Kidney (tissue), 14 donors: ENCODE data around the gene CCDC15. TPM values are rescaled to one million over a fixed set of nuclear protein-coding genes. Genes with fewer than 3 reads are reported as not detected.

Experiments
- DNase-seq, 5 donors: peaks; one replicate each; pipeline ENCODE4 v3.0.0-alpha.2; 2013 to 2020
- FAIRE-seq: peaks from 2 replicates; lab custom pipeline; 2012; peaks lifted over from hg19 to GRCh38; lab: Jason Lieb, UNC
- H3K27ac ChIP-seq, 2 donors: one replicate each; pipeline ENCODE4 v1.7.0; 2013; ENCODE audit warnings: low read depth in 2 of 2, low read length in 2 of 2, inconsistent platforms in 1 of 2
- H3K27me3 ChIP-seq: one replicate; pipeline ENCODE4 v1.7.1; 2013; ENCODE audit warnings: low read length, inconsistent platforms; ENCODE audit not compliant: control insufficient read depth, insufficient read depth
- H3K36me3 ChIP-seq, 3 donors: one replicate each; pipeline versions ENCODE4 v1.7.0 to v1.7.1; 2013; ENCODE audit warnings: low read length in 3 of 3, control low read depth in 1 of 3, inconsistent platforms in 1 of 3; ENCODE audit not compliant: insufficient read depth in 3 of 3, control insufficient read depth in 2 of 3
- H3K4me1 ChIP-seq, 3 donors: one replicate each; pipeline versions ENCODE4 v1.7.0 to v1.7.1; 2013; ENCODE audit warnings: low read length in 3 of 3, inconsistent platforms in 1 of 3, low read depth in 1 of 3; ENCODE audit not compliant: control insufficient read depth in 2 of 3, insufficient read depth in 2 of 3
- H3K4me3 ChIP-seq, 3 donors: one replicate each; pipeline versions ENCODE4 v1.7.0 to v1.8.1; 2013; ENCODE audit warnings: low read length in 3 of 3, control low read depth in 1 of 3, inconsistent platforms in 1 of 3
- H3K9ac ChIP-seq, 3 donors: one replicate each; pipeline versions ENCODE4 v1.7.0 to v1.7.1; 2013; ENCODE audit warnings: low read length in 3 of 3, control low read depth in 1 of 3, inconsistent platforms in 1 of 3
- H3K9me3 ChIP-seq, 3 donors: one replicate each; pipeline versions ENCODE4 v1.7.0 to v1.7.1; 2013; ENCODE audit warnings: low read length in 3 of 3, control low read depth in 1 of 3, inconsistent platforms in 1 of 3; ENCODE audit not compliant: control insufficient read depth in 2 of 3, insufficient read depth in 1 of 3
- CTCF ChIP-seq: IDR thresholded peaks from 3 replicates; pipeline ENCODE4 v1.5.1; 2012; ENCODE audit warnings: mild to moderate bottlenecking, moderate library complexity, borderline replicate concordance; ENCODE audit not compliant: insufficient read depth; ENCODE audit errors: extremely low read depth
- intact Hi-C: fragments of 100-400 bp; cut with DNase I; formaldehyde crosslinking; loops from one replicate; pipeline ENCODE4 v1.11.1; 2022
- polyA plus RNA-seq: library from polyadenylated mRNA; stranded (reverse); fragments of 350-450 nt; fragmentation: Illumina TruSeq; extraction: RNeasy Lipid Tissue Mini Kit (QIAGEN cat#74804); gene quantifications from one replicate; pipeline ENCODE4 v1.2.3, GENCODE V29; 2014; ENCODE audit warnings: low read depth, low replicate concordance; ENCODE audit not compliant: insufficient read depth
- total RNA-seq: library from RNA; stranded (reverse); fragmentation: NEBNext Ultra II Directional; extraction: Animal tissue kit (Norgen Biotek cat#: 25700); gene quantifications from one replicate; pipeline ENCODE4 v1.2.1, GENCODE V29; 2021
- donor health status: control.
- donor health status: control.
- donor health status: control.
- donor health status: control.
- donor health status: control.
- donor health status: DM: yes; HTN: yes; CAD: no.
- donor health status: Normal renal cell carcinoma (clear cell type).

The CCDC15 gene
- total and polyA plus RNA-seq, 2 donors from 2014 or later, result 0.22 to 1.5 TPM

- Histone ChIP-seq H3K4me3 (no peak overlapping the region), H3K36me3 (no peaks in the 10 kb centered on the region), H3K27ac (no peak overlapping the region), H3K9me3 (no peaks in the 10 kb centered on the region), H3K9ac (no peak overlapping the region), H3K27me3 (no peaks in the 10 kb centered on the region), H3K4me1 (no peaks in the 10 kb centered on the region)
- no peak for DNase-seq
- FAIRE-seq, result no peak
- intact Hi-C loops, result no loop called here
- no peak for TF ChIP-seq CTCF
Observed at GRCh38 chr11:125078516-125079140, 124.6 kb downstream of the CCDC15 start.

- Histone ChIP-seq H3K36me3 (no peaks in the 10 kb centered on the region), H3K27me3 (no peaks in the 10 kb centered on the region), H3K4me3 (no peak overlapping the region), H3K27ac (no peak overlapping the region), H3K9me3 (no peaks in the 10 kb centered on the region), H3K9ac (no peak overlapping the region), H3K4me1 (no peaks in the 10 kb centered on the region)
- intact Hi-C loops, result no loop called here
- no peak for FAIRE-seq
- DNase-seq, result no peak
- no peak for TF ChIP-seq CTCF
Observed at GRCh38 chr11:125079151-125079877, 125.3 kb downstream of the CCDC15 start.

GRCh38 chr11:125079878-125080530, 126.0 kb downstream of the CCDC15 start:
- FAIRE-seq, result no peak
- H3K27ac ChIP-seq, result no peak overlapping the region
- intact Hi-C loops, result no loop called here
- no peaks in the 10 kb centered on the region for H3K27me3 ChIP-seq
- no peak overlapping the region for H3K4me3 ChIP-seq
- no peaks in the 10 kb centered on the region for H3K36me3 ChIP-seq
- DNase-seq, result no peak
- H3K9ac ChIP-seq, result no peak overlapping the region
- no peaks in the 10 kb centered on the region for H3K4me1 ChIP-seq
- no peak for TF ChIP-seq CTCF
- H3K9me3 ChIP-seq, result no peaks in the 10 kb centered on the region
